Measurements from ENCODE around the gene XYLT1.

DNA sequence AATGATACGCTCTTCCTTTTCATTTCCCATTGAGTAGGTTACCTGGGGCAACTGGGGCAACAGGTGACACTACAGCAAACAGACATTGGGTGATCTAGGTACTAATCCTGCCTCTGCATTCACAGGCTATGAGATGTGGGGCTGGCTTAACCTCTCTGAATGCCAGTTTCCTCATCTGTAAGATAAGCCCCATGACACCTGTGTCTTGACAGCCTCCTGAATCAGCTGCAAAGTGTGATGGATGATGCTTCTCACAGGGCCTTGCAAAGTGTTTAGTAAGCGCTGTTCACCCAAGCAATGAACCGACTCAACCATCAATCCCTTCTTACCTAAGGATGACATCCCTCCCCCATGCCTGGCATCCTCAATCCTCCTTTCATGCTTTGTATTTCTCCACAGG lies 322.8 kb downstream of the XYLT1 start:
- no peak for TF ChIP-seq POLR2A (IDR thresholded peaks at IDR 0.05)
- TF ChIP-seq, protein P1, sequence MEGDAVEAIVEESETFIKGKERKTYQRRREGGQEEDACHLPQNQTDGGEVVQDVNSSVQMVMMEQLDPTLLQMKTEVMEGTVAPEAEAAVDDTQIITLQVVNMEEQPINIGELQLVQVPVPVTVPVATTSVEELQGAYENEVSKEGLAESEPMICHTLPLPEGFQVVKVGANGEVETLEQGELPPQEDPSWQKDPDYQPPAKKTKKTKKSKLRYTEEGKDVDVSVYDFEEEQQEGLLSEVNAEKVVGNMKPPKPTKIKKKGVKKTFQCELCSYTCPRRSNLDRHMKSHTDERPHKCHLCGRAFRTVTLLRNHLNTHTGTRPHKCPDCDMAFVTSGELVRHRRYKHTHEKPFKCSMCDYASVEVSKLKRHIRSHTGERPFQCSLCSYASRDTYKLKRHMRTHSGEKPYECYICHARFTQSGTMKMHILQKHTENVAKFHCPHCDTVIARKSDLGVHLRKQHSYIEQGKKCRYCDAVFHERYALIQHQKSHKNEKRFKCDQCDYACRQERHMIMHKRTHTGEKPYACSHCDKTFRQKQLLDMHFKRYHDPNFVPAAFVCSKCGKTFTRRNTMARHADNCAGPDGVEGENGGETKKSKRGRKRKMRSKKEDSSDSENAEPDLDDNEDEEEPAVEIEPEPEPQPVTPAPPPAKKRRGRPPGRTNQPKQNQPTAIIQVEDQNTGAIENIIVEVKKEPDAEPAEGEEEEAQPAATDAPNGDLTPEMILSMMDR (IDR thresholded peaks at IDR 0.05), result no peak

All from thyroid gland (tissue), 4 donors.